Activated naive CD4-positive, alpha-beta T cell treated with anti-CD3 and anti-CD28 coated beads, Interleukin-2, amount 50 U/mL, for 24 hours (primary cell): ENCODE data around the gene TAF13.
"Not testable (repeated sequence)": the region's sequence is repeated elsewhere in the genome, so short reads cannot be mapped to it uniquely, and the experiment has no call there.

Source experiments
- H3K27ac Mint-ChIP-seq: one replicate; pipeline ENCODE4 v1.8.0; 2021; ENCODE audit warnings: mild to moderate bottlenecking, mixed read lengths
- H3K27me3 Mint-ChIP-seq: one replicate; pipeline ENCODE4 v1.8.0; 2021; ENCODE audit warnings: mixed read lengths
- H3K36me3 Mint-ChIP-seq: one replicate; pipeline ENCODE4 v1.8.0; 2021; ENCODE audit warnings: mixed read lengths
- H3K4me1 Mint-ChIP-seq: one replicate; pipeline ENCODE4 v1.8.0; 2021; ENCODE audit warnings: mixed read lengths
- H3K4me3 Mint-ChIP-seq: one replicate; pipeline ENCODE4 v1.8.0; 2021; ENCODE audit warnings: mild to moderate bottlenecking, mixed read lengths
- H3K9me3 Mint-ChIP-seq: one replicate; pipeline ENCODE4 v1.8.0; 2021; ENCODE audit warnings: mixed read lengths

TAF13 gene

DNA sequence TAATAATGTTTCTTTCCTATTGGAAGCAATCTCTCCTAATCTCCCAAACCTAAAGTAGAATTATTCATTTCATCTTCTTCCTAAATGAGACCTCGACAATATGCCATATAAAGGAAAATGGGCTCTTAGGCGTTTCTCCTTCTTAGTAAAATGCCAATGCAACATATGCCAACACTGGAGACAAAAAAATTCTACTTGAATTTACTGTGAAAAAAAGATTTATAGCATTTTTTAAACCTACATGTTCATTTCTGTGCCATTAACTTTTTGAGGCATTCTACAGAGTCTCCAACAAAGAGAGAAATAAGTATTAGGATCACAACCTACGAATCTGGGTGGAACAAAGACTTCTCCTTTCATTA, 35.2 kb downstream of the TAF13 start:
- Mint-ChIP-seq H3K9me3 (no peaks in the 10 kb centered on the region), H3K27ac (peak overlapping the region; percentile 8), H3K4me3 (peak overlapping the region; percentile 92), H3K27me3 (no peaks in the 10 kb centered on the region), H3K36me3 (peaks cover 3% of the 10 kb centered on the region), H3K4me1 (peaks cover 13% of the 10 kb centered on the region)

- no peak overlapping the region for H3K4me3 Mint-ChIP-seq
- H3K27me3 Mint-ChIP-seq: no peaks in the 10 kb centered on the region
- H3K36me3 Mint-ChIP-seq: peaks cover 3% of the 10 kb centered on the region
- no peaks in the 10 kb centered on the region for H3K4me1 Mint-ChIP-seq
- no peak overlapping the region for H3K27ac Mint-ChIP-seq
- no peaks in the 10 kb centered on the region for H3K9me3 Mint-ChIP-seq
Measured at GRCh38 chr1:109034382-109034781, 41.4 kb downstream of the TAF13 start.

DNA sequence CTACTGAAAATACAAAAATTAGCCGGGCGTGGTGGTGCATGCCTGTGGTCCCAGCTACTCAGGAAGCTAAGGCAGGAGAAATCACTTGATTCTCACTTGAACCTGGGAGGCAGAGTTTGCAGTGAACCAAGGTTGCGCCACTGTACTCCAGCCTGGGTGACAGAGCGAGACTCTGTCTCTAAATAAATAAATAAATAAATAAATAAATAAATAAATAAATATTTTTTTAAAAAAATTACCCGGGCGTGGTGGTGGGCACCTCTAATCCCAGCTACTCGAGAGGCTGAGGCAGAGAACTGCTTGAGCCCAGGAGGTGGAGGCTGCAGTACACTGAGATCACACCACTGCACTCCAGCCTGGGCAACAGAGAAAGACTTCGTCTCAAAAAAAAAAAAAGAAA, 46.3 kb downstream of the TAF13 start:
- not testable (repeated sequence) for H3K9me3 Mint-ChIP-seq, H3K4me1 Mint-ChIP-seq, H3K27ac Mint-ChIP-seq, H3K27me3 Mint-ChIP-seq, H3K4me3 Mint-ChIP-seq, H3K36me3 Mint-ChIP-seq

DNA sequence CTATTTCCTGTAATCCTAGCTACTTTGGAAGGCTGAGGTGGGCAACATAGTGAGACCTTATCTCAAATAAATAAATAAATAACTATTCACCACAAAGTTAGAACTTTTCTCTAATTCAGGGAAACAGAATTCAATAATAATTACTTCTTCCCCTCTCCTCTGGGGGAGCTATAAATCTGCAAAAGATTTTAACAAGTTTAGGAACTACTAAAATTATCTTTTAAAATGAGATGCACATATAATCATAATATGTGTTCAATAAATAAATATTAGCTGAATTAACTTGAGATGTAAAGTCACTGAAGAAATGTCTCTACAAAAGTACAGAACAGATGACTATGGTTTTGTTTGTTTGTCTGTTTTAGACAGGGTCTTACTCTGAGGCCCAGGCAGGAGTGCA, 48.0 kb downstream of the TAF13 start:
- H3K27ac Mint-ChIP-seq: no peak overlapping the region
- H3K4me3 Mint-ChIP-seq: no peak overlapping the region
- H3K27me3 Mint-ChIP-seq: no peaks in the 10 kb centered on the region
- no peaks in the 10 kb centered on the region for H3K36me3 Mint-ChIP-seq
- no peaks in the 10 kb centered on the region for H3K4me1 Mint-ChIP-seq
- H3K9me3 Mint-ChIP-seq: no peaks in the 10 kb centered on the region

- H3K4me3 Mint-ChIP-seq: no peak overlapping the region
- H3K27ac Mint-ChIP-seq: no peak overlapping the region
Measured at GRCh38 chr1:109025694-109026093, 50.1 kb downstream of the TAF13 start.

DNA sequence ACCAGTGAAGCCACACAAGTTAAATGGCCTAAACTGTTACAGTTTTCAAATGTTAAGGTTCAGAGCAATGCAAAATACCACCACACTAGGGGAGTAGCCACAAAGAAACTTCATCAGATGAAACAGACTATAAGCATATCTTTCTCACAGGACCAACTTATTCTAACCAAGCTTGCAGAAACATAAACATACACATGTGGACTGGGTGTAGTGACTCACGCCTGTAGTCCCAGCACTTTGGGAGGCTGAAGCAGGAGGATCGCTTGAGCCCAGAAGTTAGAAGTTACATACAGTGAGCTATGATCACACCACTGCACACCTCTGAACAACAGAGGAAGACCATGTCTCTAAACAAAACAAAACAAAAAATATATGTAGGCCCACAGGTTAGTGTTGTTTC, 51.2 kb downstream of the TAF13 start:
- no peaks in the 10 kb centered on the region for H3K9me3 Mint-ChIP-seq
- H3K27me3 Mint-ChIP-seq: no peaks in the 10 kb centered on the region
- peaks cover 3% of the 10 kb centered on the region for H3K36me3 Mint-ChIP-seq
- no peak overlapping the region for H3K4me3 Mint-ChIP-seq
- no peak overlapping the region for H3K27ac Mint-ChIP-seq
- no peaks in the 10 kb centered on the region for H3K4me1 Mint-ChIP-seq

More at GRCh38 chr1:109025694-109026093, 50.1 kb downstream of the TAF13 start:
- Mint-ChIP-seq H3K27me3 (no peaks in the 10 kb centered on the region), H3K9me3 (no peaks in the 10 kb centered on the region), H3K36me3 (peaks cover 3% of the 10 kb centered on the region), H3K4me1 (no peaks in the 10 kb centered on the region)

- Mint-ChIP-seq H3K9me3 (no peaks in the 10 kb centered on the region), H3K4me3 (no peak overlapping the region), H3K27me3 (no peaks in the 10 kb centered on the region), H3K36me3 (peaks cover 16% of the 10 kb centered on the region), H3K4me1 (no peaks in the 10 kb centered on the region), H3K27ac (no peak overlapping the region)
Measured at GRCh38 chr1:109020693-109021257, 55.0 kb downstream of the TAF13 start.

GRCh38 chr1:109017719-109018118, 58.1 kb downstream of the TAF13 start:
- not testable (repeated sequence) for H3K9me3 Mint-ChIP-seq, H3K4me3 Mint-ChIP-seq, H3K27ac Mint-ChIP-seq, H3K4me1 Mint-ChIP-seq, H3K27me3 Mint-ChIP-seq
- H3K36me3 Mint-ChIP-seq: peaks cover 24% of the 10 kb centered on the region

GRCh38 chr1:109017134-109017533, 58.7 kb downstream of the TAF13 start:
- no peaks in the 10 kb centered on the region for H3K9me3 Mint-ChIP-seq

More at GRCh38 chr1:109017134-109017533, 58.7 kb downstream of the TAF13 start:
- Mint-ChIP-seq H3K4me3 (no peak overlapping the region), H3K27ac (no peak overlapping the region), H3K27me3 (no peaks in the 10 kb centered on the region), H3K36me3 (peaks cover 22% of the 10 kb centered on the region), H3K4me1 (no peaks in the 10 kb centered on the region)
